Right lung (tissue), 10 donors: ENCODE results near the gene DNAH12. TPM values are rescaled to one million over a fixed set of nuclear protein-coding genes. Genes with fewer than 3 reads are reported as not detected.
A peak's percentile ranks its signal among the peaks of the same experiment; 100 is the strongest.

ENCODE experiments used
- DNase-seq, 2 donors: peaks; one replicate each; pipeline ENCODE4 v3.0.0-alpha.2; 2013
- long read RNA-seq, 8 donors: transcript quantifications; one replicate each; lab custom pipeline, GENCODE V29; 2026
- polyA plus RNA-seq, 5 donors: library from polyadenylated mRNA; unstranded; fragments of 120-200 nt; gene quantifications; one replicate each; pipeline versions ENCODE4 v1.2.1 to v1.2.3, GENCODE V29; 2013; ENCODE audit warnings: inconsistent platforms in 1 of 5, low replicate concordance in 1 of 5; ENCODE audit not compliant: insufficient read length in 5 of 5, insufficient read depth in 1 of 5

DNAH12 gene, protein sequence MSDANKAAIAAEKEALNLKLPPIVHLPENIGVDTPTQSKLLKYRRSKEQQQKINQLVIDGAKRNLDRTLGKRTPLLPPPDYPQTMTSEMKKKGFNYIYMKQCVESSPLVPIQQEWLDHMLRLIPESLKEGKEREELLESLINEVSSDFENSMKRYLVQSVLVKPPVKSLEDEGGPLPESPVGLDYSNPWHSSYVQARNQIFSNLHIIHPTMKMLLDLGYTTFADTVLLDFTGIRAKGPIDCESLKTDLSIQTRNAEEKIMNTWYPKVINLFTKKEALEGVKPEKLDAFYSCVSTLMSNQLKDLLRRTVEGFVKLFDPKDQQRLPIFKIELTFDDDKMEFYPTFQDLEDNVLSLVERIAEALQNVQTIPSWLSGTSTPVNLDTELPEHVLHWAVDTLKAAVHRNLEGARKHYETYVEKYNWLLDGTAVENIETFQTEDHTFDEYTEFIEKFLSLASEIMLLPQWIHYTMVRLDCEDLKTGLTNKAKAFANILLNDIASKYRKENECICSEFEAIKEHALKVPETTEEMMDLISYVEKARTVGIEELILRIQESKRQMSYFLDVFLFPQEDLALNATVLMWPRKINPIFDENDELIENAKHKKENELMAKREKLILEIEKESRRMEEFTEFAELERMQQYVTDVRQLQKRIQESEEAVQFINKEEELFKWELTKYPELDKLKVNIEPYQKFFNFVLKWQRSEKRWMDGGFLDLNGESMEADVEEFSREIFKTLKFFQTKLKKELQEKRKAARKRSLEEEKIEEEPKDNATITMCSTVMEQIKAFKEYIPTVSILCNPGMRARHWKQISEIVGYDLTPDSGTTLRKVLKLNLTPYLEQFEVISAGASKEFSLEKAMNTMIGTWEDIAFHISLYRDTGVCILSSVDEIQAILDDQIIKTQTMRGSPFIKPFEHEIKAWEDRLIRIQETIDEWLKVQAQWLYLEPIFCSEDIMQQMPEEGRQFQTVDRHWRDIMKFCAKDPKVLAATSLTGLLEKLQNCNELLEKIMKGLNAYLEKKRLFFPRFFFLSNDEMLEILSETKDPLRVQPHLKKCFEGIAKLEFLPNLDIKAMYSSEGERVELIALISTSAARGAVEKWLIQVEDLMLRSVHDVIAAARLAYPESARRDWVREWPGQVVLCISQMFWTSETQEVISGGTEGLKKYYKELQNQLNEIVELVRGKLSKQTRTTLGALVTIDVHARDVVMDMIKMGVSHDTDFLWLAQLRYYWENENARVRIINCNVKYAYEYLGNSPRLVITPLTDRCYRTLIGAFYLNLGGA (N-terminal part only)
- 10 to 100 TPM in 1 of 5 donors, 1 to 10 TPM in 4; 1.7 to 10.0 (median 7.2) TPM for polyA plus RNA-seq
- long read RNA-seq, donor 1, partial matches to known transcripts: 5 of 6 reads
- long read RNA-seq, donor 1, other reads (novel, unspliced or antisense): 0 of 6 reads
- long read RNA-seq, donor 2: 0 reads
- long read RNA-seq, donor 3: 0 reads
- long read RNA-seq, donor 4: 0 reads
- long read RNA-seq, donor 5: 0 reads
- long read RNA-seq, donor 6, partial matches to known transcripts: 0 of 1 reads
- long read RNA-seq, donor 6, other reads (novel, unspliced or antisense): 0 of 1 reads
- long read RNA-seq, donor 7: 0 reads
- long read RNA-seq, donor 8: 0 reads

DNA sequence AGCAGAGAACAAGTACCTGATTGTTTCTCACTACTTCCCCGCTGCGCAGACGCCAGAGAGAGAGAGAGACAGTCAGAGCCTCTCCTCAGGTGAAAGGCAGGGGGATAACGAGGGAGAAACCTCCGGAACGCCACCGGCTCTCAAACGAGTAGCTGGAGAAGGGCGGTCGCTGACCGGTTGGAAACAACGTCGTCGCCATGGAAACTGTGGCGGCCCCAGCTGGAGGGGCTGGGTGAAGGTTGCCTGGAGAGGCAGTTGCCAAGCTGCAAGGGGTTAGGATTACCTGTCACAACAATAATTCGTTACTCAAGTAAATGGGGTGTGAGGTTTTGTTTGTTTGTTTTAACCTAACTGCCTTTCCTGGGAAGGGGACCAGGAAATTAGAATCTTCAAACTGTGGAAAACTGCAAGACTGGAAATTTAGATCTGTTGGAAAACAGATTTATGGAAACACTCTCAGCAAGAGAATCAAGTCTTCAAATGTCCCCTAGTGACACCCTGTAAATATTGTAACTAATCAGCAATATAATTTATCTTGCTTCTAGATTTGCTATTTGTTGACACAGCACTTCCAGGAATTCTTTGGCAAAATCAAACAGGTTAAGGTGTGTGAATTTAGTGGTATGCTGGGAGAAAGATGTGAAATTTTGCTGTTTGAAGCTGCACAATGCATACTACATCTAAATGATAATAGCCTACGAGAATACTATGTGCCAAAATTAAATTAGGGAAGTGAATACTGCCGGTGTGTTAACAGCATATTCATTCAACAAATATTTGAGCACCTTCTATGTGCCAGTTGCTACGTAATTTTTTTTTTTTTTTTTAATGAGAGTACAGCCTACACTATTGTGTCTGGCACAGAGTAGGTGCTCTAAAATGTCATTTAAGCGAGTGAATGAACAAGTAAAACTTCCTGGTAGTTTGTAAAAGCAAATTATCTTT is at the start of gene DNAH12:
TSS of gene DNAH12 (minus strand) at position 164 of the 945 bp plus-strand sequence. CDS start 1,474 bp downstream, outside the sequence.
- DNase-seq: peak; percentile 63 to 70

DNA sequence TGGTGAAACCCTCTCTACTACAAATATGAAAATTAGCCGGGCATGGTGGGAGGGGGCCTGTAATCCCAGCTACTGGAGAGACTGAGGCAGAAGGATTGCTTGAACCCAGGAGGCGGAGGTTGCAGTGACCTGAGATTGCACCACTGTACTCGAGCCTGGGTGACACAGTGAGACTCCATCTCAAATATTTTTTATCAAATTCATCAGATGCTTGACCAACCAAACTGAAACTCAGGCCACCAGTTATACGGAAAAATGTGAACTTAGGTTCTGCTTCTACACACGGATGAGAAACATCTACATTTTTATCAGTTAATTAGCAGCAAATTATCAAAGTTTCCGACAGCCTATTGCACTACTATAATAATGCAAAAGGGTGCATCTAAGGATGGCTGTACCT is 48.2 kb upstream of the DNAH12 start:
- DNase-seq: no peak

DNA sequence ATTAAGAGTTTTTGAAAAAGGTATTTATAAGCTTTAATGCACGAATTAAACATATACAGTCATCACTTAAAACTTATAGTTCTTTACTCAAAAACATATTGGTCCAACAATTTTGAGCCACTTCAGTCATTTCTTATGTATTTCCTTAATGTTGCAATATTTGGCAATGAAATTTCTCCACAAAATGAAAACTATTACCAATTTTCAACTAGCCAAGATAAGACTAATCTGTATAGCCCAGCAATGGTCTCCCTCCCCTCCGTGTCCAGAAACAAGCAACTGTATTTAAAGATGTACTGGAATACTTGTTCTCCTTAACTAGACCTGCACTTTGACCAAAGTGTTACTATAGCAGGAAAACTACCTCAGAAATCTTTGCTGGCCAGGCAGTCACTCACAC is 43.8 kb upstream of the DNAH12 start:
- no peak for DNase-seq

DNA sequence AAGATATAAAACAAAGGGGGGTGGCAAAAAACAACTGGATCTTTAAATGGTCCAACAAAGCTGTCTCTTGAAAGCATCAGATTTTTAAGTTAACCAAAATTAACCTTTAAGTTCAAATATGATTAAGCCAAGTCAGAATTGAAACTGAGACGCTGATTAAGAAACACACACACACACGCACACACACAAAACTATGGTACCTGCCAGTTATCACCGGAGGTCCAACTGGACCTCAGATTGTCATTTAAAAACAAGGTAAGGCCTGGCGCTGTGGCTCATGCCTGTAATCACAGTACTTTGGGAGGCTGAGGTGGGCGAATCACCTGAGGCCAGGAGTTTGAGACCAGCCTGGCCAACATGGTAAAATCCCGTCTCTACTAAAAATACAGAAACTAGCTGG is 42.6 kb upstream of the DNAH12 start:
- no peak for DNase-seq

DNA sequence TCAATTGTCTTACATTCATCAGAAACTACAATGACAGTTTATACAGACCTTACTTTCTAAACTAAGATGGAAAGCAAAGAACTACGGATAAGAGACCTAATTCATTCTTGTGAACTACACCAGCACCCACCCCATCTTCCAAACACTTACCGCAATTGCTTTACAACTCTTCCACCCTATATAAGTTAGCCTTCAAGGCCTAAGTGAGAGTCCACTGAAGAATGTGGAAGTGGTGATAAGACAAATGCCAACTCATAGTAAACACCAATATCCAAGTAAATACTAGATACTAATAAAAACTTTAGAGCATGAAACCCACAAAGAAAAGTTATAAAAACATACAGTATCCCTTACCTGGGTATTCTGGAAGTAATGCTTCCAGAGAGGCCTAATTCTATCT is 39.4 kb upstream of the DNAH12 start:
- DNase-seq: no peak

DNA sequence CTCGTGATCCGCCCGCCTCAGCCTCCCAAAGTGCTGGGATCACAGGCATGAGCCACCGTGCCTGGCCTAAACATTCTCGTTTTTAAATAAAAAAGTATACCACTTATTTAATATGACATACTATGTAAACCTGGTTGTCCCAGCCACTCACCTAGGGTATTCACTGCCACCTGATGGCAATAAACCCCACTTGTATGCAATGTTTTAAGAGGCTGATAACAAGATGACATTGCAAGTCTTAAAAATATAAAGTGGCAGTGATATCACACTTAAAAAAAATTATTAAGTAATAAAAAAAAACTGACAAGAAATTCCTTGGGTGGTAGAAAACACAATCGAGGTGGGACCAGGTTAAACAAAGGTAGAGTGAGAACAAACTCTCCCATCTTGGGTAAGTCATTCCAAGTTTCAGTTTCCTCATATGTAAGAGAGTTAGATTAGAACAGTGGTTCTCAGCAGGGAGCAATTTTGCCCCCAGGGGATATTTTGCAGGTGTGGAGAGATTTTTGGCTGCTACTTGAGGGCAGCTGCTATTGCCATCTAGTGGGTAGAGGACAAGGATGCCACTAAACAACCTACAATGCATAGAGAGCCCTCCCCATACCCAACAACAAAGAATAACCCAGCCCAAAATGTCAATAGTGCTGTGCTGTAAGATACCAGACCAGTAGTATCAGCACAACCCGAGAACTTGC is 38.5 kb upstream of the DNAH12 start:
- no peak for DNase-seq

DNA sequence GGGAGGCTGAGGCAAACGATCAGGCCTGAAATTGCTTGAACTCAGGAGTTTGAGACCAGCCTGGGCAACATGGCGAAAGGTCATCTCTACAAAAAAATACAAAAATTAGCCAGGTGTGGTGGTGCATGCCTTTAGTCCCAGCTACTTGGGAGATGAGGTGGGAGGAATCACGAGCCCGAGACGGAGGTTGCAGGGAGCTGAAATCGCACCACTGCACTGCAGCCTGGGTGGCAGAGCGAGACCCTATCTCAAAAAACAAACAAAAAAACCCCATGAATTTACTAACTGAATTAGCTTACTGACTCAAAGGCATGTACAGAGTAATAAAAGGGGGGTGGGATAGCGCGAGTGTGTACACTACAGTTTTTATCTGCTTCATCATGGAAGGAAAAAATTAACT is 33.7 kb upstream of the DNAH12 start:
- DNase-seq: no peak

DNA sequence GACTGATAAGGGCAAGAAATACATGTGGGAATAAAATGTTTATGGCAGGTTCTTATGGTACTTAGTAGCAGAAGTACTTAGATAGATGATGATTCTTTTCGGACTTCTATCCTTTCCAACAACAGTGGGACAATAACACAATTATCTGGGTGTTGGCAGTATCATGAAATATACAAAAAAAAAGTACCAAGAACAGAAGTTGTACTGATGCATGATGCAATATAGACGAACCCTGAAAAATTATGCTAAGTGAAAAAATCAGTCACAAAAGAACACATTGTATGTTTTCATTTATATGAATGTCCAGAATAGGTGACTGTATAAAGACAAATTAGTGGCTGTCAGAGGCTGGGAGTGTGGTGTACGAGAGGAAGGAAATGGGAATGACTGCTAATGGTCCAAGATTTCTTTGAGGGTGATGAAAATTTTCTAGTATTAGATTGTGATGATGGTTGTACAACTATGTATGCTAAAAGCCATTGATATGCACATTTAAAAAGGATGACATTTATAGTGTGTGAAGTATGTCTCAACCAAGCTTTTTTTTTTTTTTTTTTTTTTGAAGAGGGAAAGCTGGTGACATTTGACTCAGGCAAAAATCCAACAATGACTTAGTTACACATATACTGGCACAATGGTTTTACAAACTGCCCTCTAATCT is 32.0 kb upstream of the DNAH12 start:
- DNase-seq: no peak

DNA sequence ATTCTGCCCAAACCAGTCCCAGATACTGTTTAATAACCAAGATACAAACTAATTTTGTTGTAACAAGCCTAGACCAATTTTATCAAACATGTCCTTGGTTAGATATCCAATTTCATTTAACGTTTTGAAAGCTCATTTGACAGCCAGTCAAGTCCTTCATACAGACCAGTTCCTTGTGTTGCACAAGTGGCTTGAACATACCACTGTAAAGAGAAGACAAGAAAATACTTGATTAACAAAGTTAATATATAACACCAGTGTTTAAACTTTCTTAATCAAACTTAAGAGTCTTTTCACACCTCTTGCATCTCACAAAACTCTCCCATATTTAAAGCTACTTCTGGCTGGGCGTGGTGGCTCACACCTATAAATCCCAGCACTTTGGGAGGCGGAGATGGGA is 28.0 kb upstream of the DNAH12 start:
- no peak for DNase-seq

DNA sequence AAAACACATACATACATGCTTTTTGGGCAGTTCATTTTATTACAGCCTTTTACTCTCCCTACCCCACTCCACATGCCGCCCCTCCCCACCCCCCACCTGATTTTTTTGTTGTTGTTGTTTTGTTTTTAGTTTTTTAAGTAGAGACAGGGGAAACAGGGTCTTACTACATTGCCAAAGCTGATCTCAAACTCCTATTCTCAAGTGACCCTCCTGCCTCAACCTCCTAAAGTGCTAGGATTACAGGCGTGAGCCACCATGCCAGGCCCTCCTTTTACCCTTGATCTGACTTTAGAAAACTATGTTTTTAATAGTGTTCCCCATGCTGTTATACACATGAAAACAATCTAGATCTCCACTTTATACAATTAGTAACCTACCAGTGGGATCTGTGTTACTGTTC is 26.7 kb upstream of the DNAH12 start:
- DNase-seq: no peak

DNA sequence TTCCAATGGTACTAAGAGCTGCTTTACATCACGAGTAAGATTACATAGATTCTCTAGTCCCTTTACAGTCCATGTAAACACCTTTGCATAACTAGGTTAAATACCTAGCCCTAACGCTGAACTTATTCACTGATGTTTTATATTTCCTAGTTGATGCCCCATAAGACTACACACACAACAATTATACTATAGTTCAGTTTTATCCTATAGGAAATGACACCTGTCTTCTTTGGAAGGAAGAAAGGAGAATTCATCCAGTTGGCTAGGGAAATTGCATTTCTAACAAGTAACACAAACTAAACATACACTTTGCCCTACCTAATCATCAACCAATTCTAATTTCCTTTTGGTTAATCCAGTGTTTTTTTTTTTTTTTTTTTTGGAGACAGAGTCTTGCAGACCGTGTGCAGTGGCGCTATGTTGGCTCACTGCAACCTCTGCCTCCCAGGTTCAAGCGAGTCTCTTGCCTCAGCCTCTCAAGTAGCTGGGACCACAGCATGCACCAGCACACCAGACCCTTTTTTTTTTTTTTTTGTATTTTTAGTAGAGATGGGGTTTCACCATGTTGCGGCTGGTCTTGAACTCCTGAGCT is 25.8 kb upstream of the DNAH12 start:
- no peak for DNase-seq

DNA sequence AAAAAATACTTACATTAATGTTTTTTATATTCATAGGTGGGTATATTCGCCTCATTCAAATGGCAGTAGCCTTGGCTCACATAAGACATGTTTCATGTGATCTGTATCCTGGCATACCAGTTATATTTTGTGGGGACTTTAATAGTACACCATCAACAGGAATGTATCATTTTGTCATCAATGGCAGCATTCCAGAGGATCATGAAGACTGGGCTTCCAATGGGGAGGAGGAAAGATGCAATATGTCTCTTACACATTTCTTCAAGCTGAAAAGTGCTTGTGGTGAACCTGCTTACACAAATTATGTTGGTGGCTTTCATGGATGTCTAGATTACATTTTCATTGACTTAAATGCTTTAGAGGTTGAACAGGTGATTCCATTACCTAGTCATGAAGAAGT is 15.4 kb upstream of the DNAH12 start:
- no peak for DNase-seq

DNA sequence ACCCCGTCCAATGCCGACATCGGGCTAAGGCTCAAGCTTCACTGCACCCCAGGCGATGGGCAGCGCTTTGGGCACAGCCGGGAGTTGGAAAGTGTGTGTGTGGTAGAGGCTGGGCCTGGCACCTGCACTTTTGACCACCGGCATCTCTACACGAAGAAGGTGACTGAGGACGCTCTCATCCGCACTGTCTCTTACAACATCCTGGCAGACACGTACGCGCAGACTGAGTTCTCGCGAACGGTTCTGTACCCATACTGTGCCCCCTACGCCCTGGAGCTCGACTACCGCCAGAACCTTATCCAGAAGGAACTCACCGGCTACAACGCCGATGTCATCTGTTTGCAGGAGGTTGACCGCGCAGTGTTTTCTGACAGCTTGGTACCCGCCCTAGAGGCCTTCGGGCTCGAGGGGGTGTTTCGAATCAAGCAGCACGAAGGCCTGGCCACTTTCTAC is 13.0 kb upstream of the DNAH12 start:
- DNase-seq: no peak

DNA sequence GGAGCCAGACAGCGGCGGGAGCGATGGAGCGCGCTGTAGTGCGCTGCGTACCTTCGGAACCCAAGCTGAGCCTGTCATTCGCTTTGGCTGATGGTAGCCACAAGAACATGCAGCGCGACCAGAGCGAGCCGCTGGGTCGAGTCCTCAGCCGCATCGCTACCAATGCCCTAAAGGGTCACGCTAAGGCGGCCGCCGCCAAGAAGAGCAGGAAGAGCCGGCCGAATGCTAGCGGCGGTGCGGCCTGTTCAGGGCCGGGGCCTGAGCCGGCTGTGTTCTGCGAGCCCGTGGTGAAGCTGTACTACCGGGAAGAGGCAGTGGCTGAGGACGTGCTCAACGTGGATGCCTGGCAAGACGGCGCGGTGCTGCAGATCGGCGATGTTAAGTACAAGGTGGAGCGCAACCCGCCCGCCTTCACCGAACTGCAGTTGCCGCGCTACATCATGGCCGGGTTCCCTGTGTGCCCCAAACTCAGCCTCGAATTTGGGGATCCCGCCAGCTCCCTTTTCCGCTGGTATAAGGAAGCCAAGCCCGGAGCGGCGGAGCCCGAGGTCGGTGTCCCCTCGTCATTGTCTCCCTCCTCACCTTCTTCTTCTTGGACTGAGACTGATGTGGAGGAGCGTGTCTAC is 12.4 kb upstream of the DNAH12 start:
- DNase-seq: no peak

DNA sequence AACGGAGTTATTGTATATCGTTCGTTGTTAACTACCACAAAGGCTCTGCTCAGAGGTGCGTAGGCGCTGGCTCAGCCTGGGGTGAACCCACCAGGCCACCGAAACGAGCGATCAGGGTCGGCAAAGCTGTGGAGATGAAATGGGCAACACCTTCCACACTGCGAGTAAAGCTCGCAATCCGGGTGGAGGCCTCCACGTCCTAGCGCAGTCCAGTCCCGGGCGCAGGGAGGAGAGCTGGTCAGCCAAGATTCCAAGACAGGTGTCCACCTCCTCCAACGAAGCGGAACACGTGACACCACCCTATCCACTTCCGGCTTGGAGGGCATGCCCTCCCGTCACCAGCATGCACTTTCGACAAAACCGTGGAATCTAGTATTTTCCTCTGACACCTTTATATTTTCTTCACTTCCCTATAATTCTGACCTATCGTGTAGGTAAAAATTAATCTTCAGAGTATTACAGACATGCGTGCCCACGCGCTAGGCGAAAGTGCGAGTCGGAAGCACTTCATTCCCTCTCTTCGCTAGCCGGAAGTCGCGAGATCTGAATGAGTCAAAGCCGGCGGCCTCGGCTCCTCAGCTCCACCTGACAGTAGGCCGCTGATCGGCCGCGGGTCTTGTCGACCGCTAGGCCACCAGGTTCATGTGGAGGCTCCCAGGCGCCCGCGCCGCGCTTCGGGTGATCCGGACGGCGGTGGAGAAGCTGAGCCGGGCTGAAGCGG is 11.8 kb upstream of the DNAH12 start, which contains the start of gene PDE12:
TSS of gene PDE12 (plus strand) at position 537 of the 721 bp plus-strand sequence. CDS start at position 643, 106 bp downstream.
- DNase-seq: peak; percentile 88

DNA sequence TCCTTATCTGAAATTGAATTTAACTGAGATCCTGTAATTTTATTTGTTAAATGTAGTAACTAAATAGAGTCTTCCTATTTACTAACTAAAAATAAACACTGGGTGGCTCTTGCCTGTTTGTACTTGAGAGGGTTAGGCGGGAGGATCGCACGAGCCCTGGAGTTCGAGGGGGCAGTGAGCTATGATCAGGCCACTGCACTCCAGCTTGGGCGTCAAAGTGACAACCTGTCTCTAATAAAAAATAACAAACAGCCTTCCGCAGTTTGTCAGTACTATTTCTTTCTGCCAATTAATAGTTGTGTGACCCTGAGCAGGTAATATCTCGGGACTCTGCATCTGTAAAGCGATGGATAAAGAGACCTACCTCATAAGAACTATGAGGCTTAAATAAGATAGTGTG is 11.2 kb upstream of the DNAH12 start:
- DNase-seq: no peak

DNA sequence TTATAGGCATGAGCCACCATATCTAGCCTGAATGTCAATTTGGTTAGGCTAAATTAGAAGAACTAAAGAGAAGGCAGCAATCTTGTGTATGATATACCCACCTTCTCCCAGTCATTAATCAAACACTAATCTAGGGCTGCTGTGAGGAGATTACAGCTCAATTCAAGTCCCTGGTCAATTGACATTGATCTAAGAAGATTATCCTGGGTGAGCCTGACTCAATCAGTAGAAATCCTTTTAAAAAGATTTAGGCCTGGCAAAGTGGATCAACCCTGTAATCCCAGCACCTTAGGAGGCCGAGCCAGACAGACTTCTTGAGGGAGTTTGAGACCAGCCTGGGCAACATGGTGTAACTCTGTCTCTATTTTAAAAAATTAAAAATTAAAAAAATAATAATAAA is 2.5 kb upstream of the DNAH12 start:
- DNase-seq: no peak
